ENCODE data around the gene TSHZ3.

TSHZ3 gene

GRCh38 chr19:31347828-31348392, 1.3 kb downstream of the TSHZ3 start:
- no peak for TF ChIP-seq CTCF (IDR thresholded peaks at IDR 0.05; ENCODE audit: control extremely low read depth, extremely low read depth, low read depth, missing control alignments)
- POLR2A ChIA-PET, result no interaction called here
- no peak for DNase-seq (ENCODE audit: extremely low spot score)
- CTCF ChIA-PET, result interaction anchor here (0.5 kb wide), 1 partner anchor 662 kb away, joined by 3 read pairs; no protein-coding TSS in a partner anchor

GRCh38 chr19:31347354-31347753, 1.9 kb downstream of the TSHZ3 start:
- ChIA-PET CTCF (interaction anchor here (0.5 kb wide), 1 partner anchor 662 kb away, joined by 3 read pairs; no protein-coding TSS in a partner anchor), POLR2A (no interaction called here)
- DNase-seq (ENCODE audit: extremely low spot score), result no peak
- no peak for TF ChIP-seq CTCF (IDR thresholded peaks at IDR 0.05; ENCODE audit: control extremely low read depth, extremely low read depth, low read depth, missing control alignments)

- TF ChIP-seq CTCF (IDR thresholded peaks at IDR 0.05; ENCODE audit: control extremely low read depth, extremely low read depth, low read depth, missing control alignments), result no peak
- DNase-seq (ENCODE audit: extremely low spot score), result no peak
- POLR2A ChIA-PET, result no interaction called here
- CTCF ChIA-PET, result interaction anchor here (1.2 to 1.5 kb wide), 2 partner anchors 27 to 39 kb away, joined by 3 read pairs; no protein-coding TSS in a partner anchor
Observed at GRCh38 chr19:31346184-31347059, 2.8 kb downstream of the TSHZ3 start.

GRCh38 chr19:31344403-31344802, 4.8 kb downstream of the TSHZ3 start:
- POLR2A ChIA-PET, result no interaction called here
- DNase-seq (ENCODE audit: extremely low spot score), result no peak
- no peak for TF ChIP-seq CTCF (IDR thresholded peaks at IDR 0.05; ENCODE audit: control extremely low read depth, extremely low read depth, low read depth, missing control alignments)
- CTCF ChIA-PET, result interaction anchor here (0.9 to 1.2 kb wide), 2 partner anchors 11 to 16 kb away, joined by 3 read pairs; no protein-coding TSS in a partner anchor

- CTCF ChIA-PET, result no interaction called here
- POLR2A ChIA-PET, result no interaction called here
- TF ChIP-seq CTCF (IDR thresholded peaks at IDR 0.05; ENCODE audit: control extremely low read depth, extremely low read depth, low read depth, missing control alignments), result no peak
- no peak for DNase-seq (ENCODE audit: extremely low spot score)
Observed at GRCh38 chr19:31342926-31343325, 6.3 kb downstream of the TSHZ3 start.

- DNase-seq (ENCODE audit: extremely low spot score), result no peak
- no peak for TF ChIP-seq CTCF (IDR thresholded peaks at IDR 0.05; ENCODE audit: control extremely low read depth, extremely low read depth, low read depth, missing control alignments)
- POLR2A ChIA-PET, result no interaction called here
- CTCF ChIA-PET, result no interaction called here
Observed at GRCh38 chr19:31340042-31341025, 8.9 kb downstream of the TSHZ3 start.
